Panc1 (cell line): ENCODE data around the gene DOCK4. TPM values are rescaled to one million over a fixed set of nuclear protein-coding genes. Genes with fewer than 3 reads are reported as not detected.

Source experiments
- ATAC-seq: fragments of 200-7000 bp; cut with Tn5 transposase; 2 replicates; pipeline ENCODE4 v1.9.1; 2020; ENCODE audit warnings: mild to moderate bottlenecking, moderate library complexity
- BruUV-seq: library from RNA; stranded (reverse); fragments of 400-500 nt; replicated peaks from 2 replicates; lab custom pipeline; 2021; lab: Mats Ljungman, UMichigan
- CTCF ChIA-PET: fragments of 300-600 bp; sonication (Branson Sonifier 250); formaldehyde crosslinking; loops from one replicate; lab custom pipeline; 2022; ENCODE audit warnings: antibody characterized with exemption; lab: Charles Lee
- POLR2A ChIA-PET: fragments of 300-600 bp; sonication (Branson Sonifier 250); formaldehyde crosslinking; loops from one replicate; lab custom pipeline; 2022; ENCODE audit warnings: antibody characterized with exemption; lab: Charles Lee
- DNase-seq: peaks from one replicate; pipeline ENCODE4 v3.0.0-alpha.2; 2010; ENCODE audit warnings: low read depth, low spot score
- H3K27ac ChIP-seq: 2 replicates; pipeline ENCODE4 v1.5.1; 2011; ENCODE audit warnings: mild to moderate bottlenecking, low read length, inconsistent platforms
- H3K27me3 ChIP-seq: fragments of 200-500 bp; sonication (Bioruptor generic); 2 replicates; pipeline ENCODE4 v1.6.0; 2014; ENCODE audit warnings: low read length, inconsistent platforms; ENCODE audit not compliant: control insufficient read depth, insufficient read depth
- H3K36me3 ChIP-seq: fragments of 200-500 bp; sonication (Bioruptor generic); 2 replicates; pipeline ENCODE4 v1.5.1; 2014; ENCODE audit warnings: inconsistent platforms, mild to moderate bottlenecking, low read length, moderate library complexity; ENCODE audit not compliant: control insufficient read depth, insufficient read depth
- H3K4me1 ChIP-seq: 2 replicates; pipeline ENCODE4 v1.5.1; 2011; ENCODE audit warnings: inconsistent platforms, mild to moderate bottlenecking, low read length, moderate library complexity; ENCODE audit not compliant: control insufficient read depth, insufficient read depth
- H3K4me3 ChIP-seq, 2 experiments: 2 replicates each; pipeline ENCODE4 v1.5.1; 2011 to 2012; ENCODE audit warnings: low read depth in 2 of 2, low read length in 2 of 2, mild to moderate bottlenecking in 2 of 2, inconsistent platforms in 1 of 2, moderate library complexity in 1 of 2
- H3K9me3 ChIP-seq: fragments of 200-500 bp; sonication (Bioruptor generic); 2 replicates; pipeline ENCODE4 v1.5.1; 2014; ENCODE audit warnings: low read depth, mild to moderate bottlenecking, inconsistent platforms, low read length, moderate library complexity; ENCODE audit not compliant: control insufficient read depth, insufficient read depth
- CTCF ChIP-seq: fragments of 450-650 bp; IDR thresholded peaks from 2 replicates; pipeline ENCODE4 v1.5.1; 2017; ENCODE audit warnings: mild to moderate bottlenecking
- POLR2AphosphoS5 ChIP-seq: IDR thresholded peaks from 2 replicates; pipeline ENCODE4 v1.6.1; 2012; ENCODE audit warnings: mild to moderate bottlenecking, low read depth, low read length, moderate library complexity
- REST ChIP-seq, 2 experiments: IDR thresholded peaks; 2 replicates each; pipeline ENCODE4 v1.6.1; 2011 to 2012; ENCODE audit warnings: low read depth in 2 of 2, control low read depth in 1 of 2, low read length in 1 of 2, mild to moderate bottlenecking in 1 of 2, moderate library complexity in 1 of 2; ENCODE audit not compliant: insufficient read depth in 1 of 2
- SIN3A ChIP-seq: IDR thresholded peaks from 2 replicates; pipeline ENCODE4 v1.6.1; 2012; ENCODE audit warnings: low read depth, mild to moderate bottlenecking, low read length, moderate library complexity, borderline replicate concordance; ENCODE audit not compliant: insufficient read depth
- TCF7L2 ChIP-seq: IDR thresholded peaks from 2 replicates; pipeline ENCODE4 v1.6.1; 2011; ENCODE audit warnings: mild to moderate bottlenecking, low read depth, low read length, inconsistent platforms
- in situ Hi-C: cut with HindIII; loops from 2 replicates; pipeline ENCODE4 v1.10.0; 2016; ENCODE audit warnings: low sequenced_read_pairs, low pct_unique_long_range_greater_than_20kb
- intact Hi-C: fragments of 100-400 bp; cut with micrococcal nuclease; formaldehyde crosslinking; loops from one replicate; pipeline ENCODE4 v1.10.0; 2022; ENCODE audit not compliant: unreplicated experiment
- total RNA-seq: library from RNA; stranded (reverse); gene quantifications from one replicate; pipeline ENCODE4 v1.2.1, GENCODE V29; 2021; ENCODE audit not compliant: unreplicated experiment

DOCK4 gene
- total RNA-seq, 1 experiment from 2014 or later = 10.8 TPM

GRCh38 chr7:111987115-111987826 is 218.9 kb downstream of the DOCK4 start:
- ATAC-seq = no peak
- no peak overlapping the region for H3K27ac ChIP-seq
- no peaks in the 10 kb centered on the region for H3K36me3 ChIP-seq

GRCh38 chr7:111986601-111987000 is 219.6 kb downstream of the DOCK4 start:
- TF ChIP-seq TCF7L2 (no peak), CTCF (no peak), SIN3A (no peak), REST (IDR thresholded peaks at IDR 0.05; ENCODE audit: insufficient read depth in 1 of 2, low read depth in 2 of 2, low read length in 1 of 2) (no peak), POLR2AphosphoS5 (no peak)
- Histone ChIP-seq H3K27ac (no peak overlapping the region), H3K4me1 (no peaks in the 10 kb centered on the region), H3K9me3 (no peaks in the 10 kb centered on the region), H3K36me3 (no peaks in the 10 kb centered on the region), H3K27me3 (no peaks in the 10 kb centered on the region), H3K4me3 (no peak overlapping the region)
- in situ Hi-C loops = no loop called here
- POLR2A ChIA-PET = no interaction called here
- no TSS peak for BruUV-seq
- DNase-seq (no peak), ATAC-seq (no peak)
- CTCF ChIA-PET = no interaction called here
- intact Hi-C loops = no loop called here

More at GRCh38 chr7:111987115-111987826, 218.9 kb downstream of the DOCK4 start:
- Histone ChIP-seq H3K9me3 (no peaks in the 10 kb centered on the region), H3K4me3 (no peak overlapping the region), H3K27me3 (no peaks in the 10 kb centered on the region), H3K4me1 (no peaks in the 10 kb centered on the region)
- in situ Hi-C loops (no loop called here), intact Hi-C loops (no loop called here)
- ChIA-PET CTCF (no interaction called here), POLR2A (no interaction called here)
- DNase-seq = no peak
- BruUV-seq = no TSS peak
- TF ChIP-seq SIN3A (no peak), POLR2AphosphoS5 (no peak), CTCF (no peak), REST (IDR thresholded peaks at IDR 0.05; ENCODE audit: insufficient read depth in 1 of 2, low read depth in 2 of 2, low read length in 1 of 2) (no peak), TCF7L2 (no peak)
